Stimulated activated CD4-positive, alpha-beta T cell treated with anti-CD3 and anti-CD28 coated beads, Interleukin-1b, Interleukin-23, amount 100 ng/mL, for 4 hours (primary cell): ENCODE measurements around the gene KCNH4.
"Not testable (repeated sequence)": the region's sequence is repeated elsewhere in the genome, so short reads cannot be mapped to it uniquely, and the experiment has no call there.

Experiments
- DNase-seq, 2 donors: peaks; one replicate each; pipeline ENCODE4 v3.0.0-alpha.2; 2020; ENCODE audit warnings: low read depth in 2 of 2

The KCNH4 gene

GRCh38 chr17:42180922-42181850 is at the start of gene KCNH4:
Gene KCNH4 (minus strand): TSS chr17:42181142. CDS start chr17:42180945, 197 bp downstream.
- peak; percentile 85 to 90 for DNase-seq

GRCh38 chr17:42230225-42230624 is 49.3 kb upstream of the KCNH4 start:
- no peak for DNase-seq

- no peak for DNase-seq
These were observed 47.1 kb upstream of the KCNH4 start for GRCh38 chr17:42227849-42228700.

DNA sequence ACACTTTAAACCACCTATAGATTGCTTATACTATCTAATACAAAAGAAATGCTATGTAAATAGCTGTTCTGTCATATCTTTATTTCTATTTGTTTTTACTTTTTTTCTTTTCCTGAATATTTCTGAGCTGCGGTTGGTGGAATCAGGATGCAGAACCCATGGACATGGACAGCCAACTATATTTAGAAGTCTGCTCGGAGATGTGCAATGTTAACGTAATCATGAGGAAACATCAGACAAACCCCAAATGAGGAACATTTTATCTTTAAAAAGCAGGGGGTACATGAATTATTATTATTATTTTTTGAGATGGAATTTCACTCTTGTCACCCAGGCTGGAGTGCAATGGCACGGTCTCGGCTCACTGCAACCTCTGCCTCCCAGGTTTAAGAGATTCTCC is 44.7 kb upstream of the KCNH4 start:
- no peak for DNase-seq

GRCh38 chr17:42224651-42225050 is 43.7 kb upstream of the KCNH4 start:
- no peak for DNase-seq

- peak; percentile 45 to 54 for DNase-seq
These were observed 41.2 kb upstream of the KCNH4 start for GRCh38 chr17:42221886-42222745.

DNA sequence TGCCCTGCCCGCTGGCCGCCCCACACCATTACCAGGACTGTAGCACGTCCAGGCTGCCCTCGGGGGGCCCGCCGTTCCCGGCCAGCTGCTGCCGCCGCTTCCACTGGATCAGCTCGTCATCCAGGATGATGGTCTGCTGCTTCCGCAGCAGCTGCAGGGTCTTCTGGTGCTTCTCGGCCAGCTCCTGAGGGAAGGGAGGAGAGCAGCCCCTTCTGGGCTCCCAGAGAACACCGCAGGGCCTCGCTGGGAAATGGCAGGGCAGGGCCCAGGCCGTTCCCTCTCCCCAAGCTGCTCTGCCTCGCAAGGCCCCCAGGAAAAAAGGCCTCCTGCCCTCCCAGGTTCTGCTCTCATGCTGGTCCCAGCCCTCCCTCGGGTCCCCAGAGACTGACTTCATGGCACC is 38.3 kb upstream of the KCNH4 start:
- not testable (repeated sequence) for DNase-seq

- no peak for DNase-seq
These were observed 33.2 kb upstream of the KCNH4 start for GRCh38 chr17:42214156-42214555.

- no peak for DNase-seq
These were observed 31.4 kb upstream of the KCNH4 start for GRCh38 chr17:42212382-42212781.

GRCh38 chr17:42211921-42212341 is 31.0 kb upstream of the KCNH4 start:
- not testable (repeated sequence) for DNase-seq

- DNase-seq, result no peak
These were observed 29.1 kb upstream of the KCNH4 start for GRCh38 chr17:42210046-42210445.

DNA sequence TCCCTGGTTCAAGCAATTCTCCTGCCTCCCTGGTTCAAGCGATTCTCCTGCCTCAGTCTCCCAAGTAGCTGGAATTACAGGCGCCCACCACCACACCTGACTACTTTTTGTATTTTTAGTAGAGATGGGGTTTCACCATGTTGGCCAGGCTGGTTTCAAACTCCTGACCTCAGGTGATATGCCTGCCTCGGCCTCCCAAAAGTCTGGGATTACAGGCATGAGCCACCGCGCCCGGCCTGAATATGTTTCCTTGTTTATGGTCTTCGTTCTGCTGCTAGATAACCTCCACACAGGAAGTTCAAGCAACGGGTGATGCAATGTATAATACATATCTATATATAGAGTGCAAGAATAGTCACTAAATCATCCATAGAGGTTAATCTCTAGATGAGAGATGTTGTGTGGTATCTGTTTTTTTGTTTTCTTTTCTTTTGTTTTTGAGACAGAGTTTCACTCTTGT is 25.2 kb upstream of the KCNH4 start:
- not testable (repeated sequence) for DNase-seq

DNA sequence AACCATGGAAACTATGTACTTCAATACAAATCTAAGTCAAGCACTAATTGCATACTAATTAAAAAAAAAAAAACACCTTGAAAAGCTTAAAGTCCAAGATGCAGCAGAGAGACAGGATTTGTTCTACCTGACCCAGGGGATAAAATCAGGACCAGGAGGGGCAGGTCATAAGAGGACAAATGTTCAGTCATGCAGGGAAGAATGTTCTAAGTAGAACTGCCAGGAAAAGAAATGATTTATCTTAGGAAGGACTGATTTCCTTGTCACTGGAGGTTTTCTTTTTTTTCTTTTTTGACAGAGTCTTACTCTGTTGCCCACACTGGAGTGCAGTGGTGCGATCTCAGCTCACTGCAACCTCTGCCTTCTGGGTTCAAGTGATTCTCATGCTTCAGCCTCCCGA is 22.4 kb upstream of the KCNH4 start:
- no peak for DNase-seq

GRCh38 chr17:42202696-42203095 is 21.8 kb upstream of the KCNH4 start:
- no peak for DNase-seq

- DNase-seq, result no peak
These were observed 21.2 kb upstream of the KCNH4 start for GRCh38 chr17:42202159-42202558.

DNA sequence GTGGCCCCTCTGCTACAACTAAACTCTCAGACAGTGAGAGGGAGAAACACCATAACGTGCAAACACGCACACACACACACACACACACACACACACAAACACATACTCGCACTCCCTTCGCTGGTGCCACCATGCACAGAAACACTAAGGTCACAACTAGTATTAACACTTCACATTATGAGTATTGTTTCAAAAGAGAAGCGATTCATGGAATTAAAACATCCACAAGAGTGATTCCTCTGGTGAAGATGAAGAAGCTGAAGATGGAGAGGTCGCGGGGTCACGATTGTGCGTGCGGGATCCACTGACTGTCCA is 20.5 kb upstream of the KCNH4 start:
- no peak for DNase-seq

GRCh38 chr17:42200706-42201457 is 19.9 kb upstream of the KCNH4 start:
- no peak for DNase-seq

DNA sequence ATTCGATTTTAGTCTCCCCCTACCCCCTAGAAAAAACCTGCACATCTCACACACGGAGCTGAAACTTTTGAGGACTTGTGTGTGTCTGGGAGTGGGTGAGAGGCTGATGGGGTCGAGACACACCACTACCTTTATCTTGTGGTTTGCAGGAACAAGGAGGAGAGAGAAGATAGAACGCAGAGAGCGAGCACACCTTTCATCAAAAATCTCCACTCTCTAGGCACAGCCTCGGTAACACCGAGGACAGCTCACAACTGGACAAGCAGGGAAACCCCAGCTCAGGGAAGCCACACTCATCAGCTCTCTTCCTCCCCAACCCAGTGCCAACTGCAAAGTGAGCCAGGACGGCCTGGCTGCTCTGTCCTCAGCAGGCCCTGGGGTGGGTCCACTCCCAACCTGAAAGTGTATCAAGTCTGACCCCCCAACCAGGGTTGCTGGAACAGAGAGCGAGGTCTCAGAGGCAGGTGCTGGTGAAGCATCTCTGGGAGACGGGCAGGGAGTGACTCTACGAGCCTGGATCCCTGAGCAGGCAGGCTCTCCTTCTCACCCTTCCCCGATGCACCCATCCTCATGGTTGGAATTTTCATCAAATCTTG is 18.6 kb upstream of the KCNH4 start:
- DNase-seq, result no peak

DNA sequence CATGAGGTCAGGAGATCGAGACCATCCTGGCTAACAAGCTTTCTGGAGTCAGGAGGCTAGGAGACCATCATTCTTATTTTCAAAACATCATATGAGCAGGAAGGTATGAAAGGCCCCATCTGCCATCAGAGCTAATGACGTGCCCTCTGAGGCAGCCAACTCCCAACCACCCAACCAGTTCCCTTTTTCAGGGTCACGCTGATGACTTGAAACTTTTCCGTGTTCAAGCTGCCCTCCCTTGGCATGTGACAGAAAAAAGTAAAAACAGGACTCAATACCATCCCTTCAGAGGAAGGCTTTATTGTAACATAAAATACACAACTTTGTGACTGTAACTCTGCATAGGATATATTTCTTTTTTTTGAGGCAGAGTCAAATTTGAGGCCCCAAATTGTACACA is 18.0 kb upstream of the KCNH4 start:
- DNase-seq, result no peak

DNA sequence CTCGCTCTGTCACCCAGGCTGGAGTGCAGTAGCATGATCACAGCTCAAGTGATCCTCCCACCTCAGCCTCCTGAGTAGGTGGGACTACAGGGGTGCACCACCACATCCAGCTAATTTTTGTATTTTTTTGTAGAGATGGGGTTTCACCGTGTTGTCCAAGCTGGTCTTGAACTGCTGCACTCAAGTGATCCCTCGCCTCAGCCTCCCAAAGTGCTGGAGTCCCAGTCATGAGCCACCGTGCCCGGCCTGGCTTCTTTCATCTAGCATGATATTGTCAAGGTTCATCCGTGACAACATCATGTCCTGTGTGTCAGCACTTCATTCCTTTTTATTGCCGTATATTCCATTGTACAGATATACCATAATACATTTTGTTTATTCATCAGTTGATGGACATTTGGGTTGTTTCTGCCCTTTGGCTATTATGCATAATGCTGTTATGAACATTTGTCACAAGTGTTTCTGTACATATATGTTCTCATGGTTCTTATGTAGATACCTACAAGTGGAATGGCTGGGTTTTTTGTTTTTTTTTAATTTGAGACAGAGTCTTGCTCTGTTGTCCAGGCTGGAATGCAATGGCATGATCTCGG is 16.7 kb upstream of the KCNH4 start:
- DNase-seq, result no peak
